Thoracic aorta (tissue), 2 donors: ENCODE results near the gene CTXN2. TPM values are rescaled to one million over a fixed set of nuclear protein-coding genes. Genes with fewer than 3 reads are reported as not detected.

Source experiments
- ATAC-seq: fragments of 150-250 bp; one replicate; pipeline ENCODE4 v1.8.0; 2017; ENCODE audit warnings: low read depth; ENCODE audit not compliant: insufficient number of reproducible peaks, low FRiP score
- DNase-seq: peaks from one replicate; pipeline ENCODE4 v3.0.0-alpha.2; 2020; ENCODE audit warnings: low spot score
- H3K27ac ChIP-seq, 2 donors: fragments of 200-600 bp; sonication (generic); 1 replicate in 1 of 2; 2 replicates in 1 of 2; pipeline ENCODE4 v1.5.1; 2016; ENCODE audit warnings: mild to moderate bottlenecking in 2 of 2, moderate library complexity in 2 of 2
- H3K27me3 ChIP-seq: fragments of 200-600 bp; sonication (generic); replicated peaks from 2 replicates; pipeline ENCODE4 v1.6.0; 2016; ENCODE audit warnings: mild to moderate bottlenecking; ENCODE audit not compliant: insufficient read depth
- H3K36me3 ChIP-seq: fragments of 200-600 bp; sonication (generic); one replicate; pipeline ENCODE4 v1.5.1; 2016
- H3K4me1 ChIP-seq, 2 donors: fragments of 200-600 bp; sonication (generic); 1 replicate in 1 of 2; 2 replicates in 1 of 2; pipeline versions ENCODE4 v1.5.1 to v1.6.0; 2016; ENCODE audit warnings: low read depth in 2 of 2, mild to moderate bottlenecking in 1 of 2; ENCODE audit not compliant: control insufficient read depth in 1 of 2
- H3K4me3 ChIP-seq: fragments of 200-600 bp; sonication (generic); 2 replicates; pipeline ENCODE4 v1.5.1; 2016; ENCODE audit warnings: mild to moderate bottlenecking
- H3K9me3 ChIP-seq: fragments of 200-600 bp; sonication (generic); 2 replicates; pipeline ENCODE4 v1.5.1; 2016
- CTCF ChIP-seq: fragments of 200-600 bp; sonication (generic); IDR thresholded peaks from one replicate; pipeline ENCODE4 v1.5.1; 2019; ENCODE audit warnings: antibody characterized with exemption
- total RNA-seq, 2 donors: library from RNA; depleted of rRNA; stranded (reverse); fragments of >200 nt; gene quantifications; one replicate each; pipeline versions ENCODE4 v1.1.0 to v1.2.3, GENCODE V29; 2016

Gene CTXN2
- total RNA-seq, 2 donors from 2014 or later, result not detected

- no peak within 1 kb of the TSS for H3K4me3 ChIP-seq
- DNase-seq (no peak), ATAC-seq (no peak)
- H3K36me3 ChIP-seq, result no peaks in the 10 kb centered on the region
- no peak within 1 kb of the TSS for H3K27ac ChIP-seq
- H3K9me3 ChIP-seq, result no peaks in the 10 kb centered on the region
- no peak for TF ChIP-seq CTCF
- H3K27me3 ChIP-seq, result no peaks in the 10 kb centered on the region
- no peaks in the 10 kb centered on the region for H3K4me1 ChIP-seq
Observed at GRCh38 chr15:48205981-48206380, 14.5 kb downstream of the CTXN2 start, which contains the start of gene SLC12A1. Gene SLC12A1, plus strand, starts transcription at chr15:48206302. Its CDS starts 1,418 bp downstream, at chr15:48207720.

- Histone ChIP-seq H3K4me3 (peak overlapping the region; percentile 35), H3K27me3 (no peaks in the 10 kb centered on the region), H3K9me3 (no peaks in the 10 kb centered on the region), H3K27ac (peak overlapping the region; percentile 66 to 77), H3K4me1 (peaks cover 22 to 48% of the 10 kb centered on the region in 2 donors), H3K36me3 (no peaks in the 10 kb centered on the region)
- TF ChIP-seq CTCF, result no peak
- DNase-seq (no peak), ATAC-seq (no peak)
Observed at GRCh38 chr15:48221261-48221660, 29.8 kb downstream of the CTXN2 start.

GRCh38 chr15:48221885-48222284 is 30.4 kb downstream of the CTXN2 start:
- Histone ChIP-seq H3K27ac (peak overlapping the region; percentile 77 to 79), H3K36me3 (no peaks in the 10 kb centered on the region), H3K4me3 (peak overlapping the region; percentile 35), H3K27me3 (no peaks in the 10 kb centered on the region), H3K4me1 (peaks cover 22 to 54% of the 10 kb centered on the region in 2 donors), H3K9me3 (no peaks in the 10 kb centered on the region)
- TF ChIP-seq CTCF, result no peak
- ATAC-seq (peak; percentile 85), DNase-seq (peak; percentile 25)

GRCh38 chr15:48222627-48223026 is 31.2 kb downstream of the CTXN2 start:
- DNase-seq, result no peak
- no peaks in the 10 kb centered on the region for H3K27me3 ChIP-seq
- H3K36me3 ChIP-seq, result no peaks in the 10 kb centered on the region
- no peak for TF ChIP-seq CTCF
- peaks cover 22 to 62% of the 10 kb centered on the region in 2 donors for H3K4me1 ChIP-seq
- H3K9me3 ChIP-seq, result no peaks in the 10 kb centered on the region
- H3K4me3 ChIP-seq, result peak overlapping the region; percentile 46
- ATAC-seq, result no peak
- H3K27ac ChIP-seq, result peak overlapping the region; percentile 77 to 79

- DNase-seq (no peak), ATAC-seq (no peak)
- no peaks in the 10 kb centered on the region for H3K36me3 ChIP-seq
- TF ChIP-seq CTCF, result no peak
- H3K4me3 ChIP-seq, result peak overlapping the region; percentile 3
- no peaks in the 10 kb centered on the region for H3K27me3 ChIP-seq
- H3K9me3 ChIP-seq, result no peaks in the 10 kb centered on the region
- H3K4me1 ChIP-seq, result peaks cover 15 to 65% of the 10 kb centered on the region in 2 donors
- H3K27ac ChIP-seq, result peak overlapping the region; percentile 33 to 43
Observed at GRCh38 chr15:48225771-48226170, 34.3 kb downstream of the CTXN2 start.
